H1 (cell line): ENCODE measurements around the gene GRIN2B. TPM values are rescaled to one million over a fixed set of nuclear protein-coding genes. Genes with fewer than 3 reads are reported as not detected.

ENCODE experiments used
- CBX8 ChIP-seq: fragments of 300-800, 300-1000 bp; sonication (generic); IDR thresholded peaks from 2 replicates; pipeline ENCODE4 v1.7.1; 2016; ENCODE audit warnings: low read depth, low read length, borderline replicate concordance
- CREB1 ChIP-seq: IDR thresholded peaks from 2 replicates; pipeline ENCODE4 v1.6.1; 2012; ENCODE audit warnings: inconsistent platforms
- EGR1 ChIP-seq: IDR thresholded peaks from 2 replicates; pipeline ENCODE4 v1.6.1; 2011; ENCODE audit warnings: low read depth, low read length, borderline replicate concordance
- EP300 ChIP-seq, 2 experiments: IDR thresholded peaks; 1 replicate in 1 of 2; 2 replicates in 1 of 2; pipeline ENCODE4 v1.6.1; 2011 to 2012; ENCODE audit warnings: low read depth in 2 of 2, low read length in 2 of 2, mild to moderate bottlenecking in 2 of 2, borderline replicate concordance in 1 of 2, inconsistent platforms in 1 of 2, moderate library complexity in 1 of 2
- EZH2 ChIP-seq: fragments of 200-600 bp; sonication (generic); IDR thresholded peaks from 2 replicates; pipeline ENCODE4 v1.7.1; 2012; ENCODE audit warnings: low read depth, mild to moderate bottlenecking, moderate library complexity, low read length, inconsistent platforms; ENCODE audit not compliant: severe bottlenecking
- MAFK ChIP-seq: IDR thresholded peaks from 2 replicates; pipeline ENCODE4 v1.6.1; 2012; ENCODE audit warnings: low read depth, mild to moderate bottlenecking, improper control_type of control experiment, low read length
- PHF8 ChIP-seq: fragments of 200-600 bp; sonication (generic); conservative IDR thresholded peaks from 2 replicates; pipeline ENCODE4 v1.7.1; 2012; ENCODE audit warnings: low read depth, mild to moderate bottlenecking, inconsistent platforms, low read length, moderate library complexity
- ZNF274 ChIP-seq: IDR thresholded peaks from 2 replicates; pipeline ENCODE4 v1.7.0; 2012; ENCODE audit warnings: low read length, borderline replicate concordance; ENCODE audit errors: extremely low read depth
- polyA plus RNA-seq, 7 experiments: library from polyadenylated mRNA; depleted of rRNA in 3 of 7; stranded (reverse) in 5 of 7; unstranded in 2 of 7; fragments of >200 nt in 5 of 7; fragments of 200-250 nt in 2 of 7; gene quantifications; 1 replicate in 5 of 7; 2 replicates in 1 of 7; 4 replicates in 1 of 7; pipeline versions ENCODE4 v1.2.1 to v1.2.3, GENCODE V29; 2011 to 2013; ENCODE audit warnings: missing spikeins in 2 of 7, mixed read lengths in 2 of 7
- total RNA-seq: library from RNA; stranded (reverse); fragmentation: NEBNext Ultra II Directional; extraction: Animal tissue kit (Norgen Biotek cat#: 25700); gene quantifications from 2 replicates; pipeline ENCODE4 v1.2.1, GENCODE V29; 2021

GRIN2B gene
- total and polyA plus RNA-seq, 2 of the 8 experiments (the other 6 are each of a cell fraction or from before 2014, with no cell fraction given): 0.68 to 3.2 TPM

- TF ChIP-seq CREB1 (no peak), EGR1 (no peak), PHF8 (no peak), EP300 (IDR thresholded peaks at IDR 0.05; ENCODE audit: borderline replicate concordance in 1 of 2, low read depth in 2 of 2, low read length in 2 of 2) (no peak), ZNF274 (no peak), CBX8 (no peak), EZH2 (no peak), MAFK (no peak)
Measured at GRCh38 chr12:13937735-13938134, 43.7 kb downstream of the GRIN2B start (continued).
